Spleen (tissue), 7 donors: Measurements from ENCODE around the gene GRK6.

Source experiments
- CTCF ChIP-seq, 11 experiments: fragments of 200-600 bp in 7 of 11; fragments of 450-650 bp in 4 of 11; sonication (generic) in 4 of 11; IDR thresholded peaks in 8 of 11; conservative IDR thresholded peaks in 3 of 11; 1 replicate in 7 of 11; 2 replicates in 4 of 11; pipeline versions ENCODE4 v1.4.0 to v1.8.0; 2016 to 2021; ENCODE audit warnings: antibody characterized with exemption in 11 of 11, inconsistent platforms in 4 of 11, mild to moderate bottlenecking in 1 of 11
- POLR2A ChIP-seq, 3 donors: fragments of 450-650 bp; IDR thresholded peaks; one replicate each; pipeline ENCODE4 v1.5.1; 2017; ENCODE audit warnings: antibody characterized with exemption in 3 of 3, mild to moderate bottlenecking in 1 of 3
- donor health status: DM: no; HTN: no; CAD: no; lungs with moderate emphysema.
- donor health status: DM: no; HTN: no; CAD: no.
- donor health status: DM: no; HTN: no; CAD: no.

- TF ChIP-seq CTCF (IDR thresholded peaks at IDR 0.05 in 8 of 11, conservative IDR thresholded peaks at IDR 0.05 in 3 of 11) (no peak), POLR2A (IDR thresholded peaks at IDR 0.05) (no peak)
Observed at GRCh38 chr5:177471610-177472356, 45.3 kb downstream of the GRK6 start.
